IgD-negative memory B cell (primary cell): ENCODE results near the gene MANEAL. TPM values are rescaled to one million over a fixed set of nuclear protein-coding genes. Genes with fewer than 3 reads are reported as not detected.
A peak's percentile ranks its signal among the peaks of the same experiment; 100 is the strongest.
"Not testable (repeated sequence)": the region's sequence is repeated elsewhere in the genome, so short reads cannot be mapped to it uniquely, and the experiment has no call there.

Experiments
- H3K27ac Mint-ChIP-seq, 3 donors: one replicate each; pipeline ENCODE4 v1.8.0; 2020 to 2022; ENCODE audit warnings: mild to moderate bottlenecking in 3 of 3, mixed read lengths in 3 of 3, moderate library complexity in 1 of 3
- H3K27me3 Mint-ChIP-seq: one replicate; pipeline ENCODE4 v1.8.0; 2021; ENCODE audit warnings: mixed read lengths
- H3K36me3 Mint-ChIP-seq: one replicate; pipeline ENCODE4 v1.8.0; 2020; ENCODE audit warnings: mild to moderate bottlenecking, mixed read lengths
- H3K4me1 Mint-ChIP-seq, 3 donors: one replicate each; pipeline ENCODE4 v1.8.0; 2020 to 2022; ENCODE audit warnings: mixed read lengths in 3 of 3, mild to moderate bottlenecking in 1 of 3
- H3K4me3 Mint-ChIP-seq, 4 donors: one replicate each; pipeline ENCODE4 v1.8.0; 2020 to 2022; ENCODE audit warnings: mild to moderate bottlenecking in 4 of 4, mixed read lengths in 4 of 4, moderate library complexity in 3 of 4
- H3K9me3 Mint-ChIP-seq, 3 donors: one replicate each; pipeline ENCODE4 v1.8.0; 2020 to 2021; ENCODE audit warnings: mixed read lengths in 3 of 3, mild to moderate bottlenecking in 1 of 3
- polyA plus RNA-seq: library from polyadenylated mRNA; unstranded; fragments of 300-500 nt; fragmentation: Illumina TruSeq; gene quantifications from one replicate; pipeline ENCODE4 v1.2.3, GENCODE V29; 2021

Gene MANEAL
- polyA plus RNA-seq, 1 donor from 2014 or later: 2.7 TPM

DNA sequence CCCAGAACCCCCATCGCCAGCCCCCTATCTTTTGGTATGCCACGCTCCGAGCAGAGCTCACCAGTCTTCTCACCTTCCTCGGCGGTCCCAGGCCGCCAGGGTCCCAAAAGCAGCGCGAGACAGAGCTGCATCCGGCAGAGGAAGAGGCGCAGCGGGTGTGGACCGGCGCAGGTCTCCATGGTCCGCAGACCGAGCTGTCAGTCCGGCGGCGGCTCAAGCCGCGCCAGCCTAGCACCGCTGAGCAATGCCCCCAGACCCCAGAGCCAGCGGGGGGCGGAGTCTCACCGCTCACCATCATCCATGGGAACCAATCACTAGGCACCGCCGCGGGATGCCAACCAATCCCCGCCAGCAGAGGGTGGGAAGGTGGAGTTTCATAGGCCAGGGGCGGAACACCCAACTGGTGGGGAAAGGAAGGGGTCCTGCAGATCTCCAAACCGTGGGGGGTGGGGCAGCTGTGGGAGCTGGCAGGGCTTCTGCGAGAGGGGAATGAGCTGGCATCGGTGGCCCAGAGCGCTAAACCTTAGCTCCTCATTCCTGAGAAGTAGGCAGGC, 28.7 kb upstream of the MANEAL start, which contains the start of gene EPHA10:
Gene EPHA10 (minus strand): TSS at position 233 of the 554 bp plus-strand sequence. CDS start 54 bp downstream, at position 179.
- Mint-ChIP-seq H3K27me3 (peaks cover 70% of the 10 kb centered on the region), H3K9me3 (no peaks in the 10 kb centered on the region), H3K4me3 (peak within 1 kb of the TSS in 3 of 4 donors; percentile 58 to 85 (median 82)), H3K4me1 (peaks cover 0 to 16% (median 11%) of the 10 kb centered on the region in 3 donors), H3K36me3 (no peaks in the 10 kb centered on the region), H3K27ac (peak within 1 kb of the TSS in 2 of 3 donors; percentile 55 to 63)

DNA sequence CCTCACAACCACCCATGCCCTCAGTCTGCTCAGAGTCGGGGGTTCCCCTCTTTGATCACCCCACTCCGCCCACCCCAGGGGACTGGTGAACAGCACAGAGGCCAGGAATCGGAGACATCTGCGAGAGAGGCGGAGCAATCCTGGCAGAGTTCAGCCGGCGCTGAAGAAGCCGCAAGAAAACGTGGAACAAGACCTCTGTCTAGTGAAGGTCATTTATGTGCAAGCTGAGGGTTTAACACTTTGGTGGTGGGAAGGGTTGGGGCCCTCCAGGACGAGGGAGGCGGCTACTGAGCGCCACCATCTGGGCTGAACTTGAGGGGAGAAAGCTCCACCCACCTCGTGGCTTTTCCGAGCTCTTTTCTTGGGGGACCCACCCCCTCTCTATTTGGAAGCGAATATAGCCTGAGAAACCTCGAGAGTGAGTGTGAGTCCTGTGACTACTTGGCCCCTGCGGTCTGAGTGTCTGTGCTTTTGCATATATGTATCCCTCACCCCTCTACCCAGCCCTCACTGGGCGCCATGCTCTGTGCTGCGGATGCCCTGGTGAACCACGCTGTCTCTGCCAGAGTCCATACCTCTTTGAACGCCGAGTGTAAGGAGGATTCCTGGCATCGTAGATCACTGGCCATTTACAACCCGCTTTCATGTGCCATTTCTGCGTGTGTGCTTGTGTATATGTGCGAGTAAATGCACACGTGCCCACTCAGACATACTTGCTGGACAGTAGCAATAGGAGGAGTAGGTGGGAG, 27.6 kb upstream of the MANEAL start:
- H3K9me3 Mint-ChIP-seq: no peaks in the 10 kb centered on the region
- H3K4me3 Mint-ChIP-seq: peak overlapping the region in 3 of 4 donors; percentile 58 to 85 (median 82)
- H3K27me3 Mint-ChIP-seq: peaks cover 75% of the 10 kb centered on the region
- H3K27ac Mint-ChIP-seq: peak overlapping the region in 1 of 3 donors; percentile 23
- H3K36me3 Mint-ChIP-seq: no peaks in the 10 kb centered on the region
- peaks cover 0 to 16% (median 11%) of the 10 kb centered on the region in 3 donors for H3K4me1 Mint-ChIP-seq

GRCh38 chr1:37767488-37767887, 26.2 kb upstream of the MANEAL start:
- H3K4me3 Mint-ChIP-seq: peak overlapping the region in 1 of 4 donors; percentile 0
- peak overlapping the region in 1 of 3 donors; percentile 73 for H3K27ac Mint-ChIP-seq
- no peaks in the 10 kb centered on the region for H3K9me3 Mint-ChIP-seq
- peaks cover 66% of the 10 kb centered on the region for H3K27me3 Mint-ChIP-seq
- no peaks in the 10 kb centered on the region for H3K36me3 Mint-ChIP-seq
- peaks cover 0 to 16% (median 11%) of the 10 kb centered on the region in 3 donors for H3K4me1 Mint-ChIP-seq

GRCh38 chr1:37771440-37771839, 22.2 kb upstream of the MANEAL start:
- H3K36me3 Mint-ChIP-seq, H3K27ac Mint-ChIP-seq, H3K4me3 Mint-ChIP-seq, H3K4me1 Mint-ChIP-seq, H3K9me3 Mint-ChIP-seq: not testable (repeated sequence)
- peaks cover 29% of the 10 kb centered on the region for H3K27me3 Mint-ChIP-seq

- H3K27me3 Mint-ChIP-seq: peaks cover 1% of the 10 kb centered on the region
- peaks cover 0 to 4% (median 1%) of the 10 kb centered on the region in 3 donors for H3K4me1 Mint-ChIP-seq
- H3K4me3 Mint-ChIP-seq: peak overlapping the region in 1 of 4 donors; percentile 33
- peaks cover 0 to 2% (median 0%) of the 10 kb centered on the region in 3 donors for H3K9me3 Mint-ChIP-seq
- H3K27ac Mint-ChIP-seq: no peak overlapping the region
- peaks cover 2% of the 10 kb centered on the region for H3K36me3 Mint-ChIP-seq
These were observed 16.6 kb upstream of the MANEAL start for GRCh38 chr1:37776946-37777516.

GRCh38 chr1:37778654-37779053, 15.0 kb upstream of the MANEAL start:
- Mint-ChIP-seq H3K4me1 (peaks cover 0 to 4% (median 1%) of the 10 kb centered on the region in 3 donors), H3K27ac (peak overlapping the region in 1 of 3 donors; percentile 27), H3K36me3 (peaks cover 2% of the 10 kb centered on the region), H3K27me3 (no peaks in the 10 kb centered on the region), H3K4me3 (no peak overlapping the region), H3K9me3 (no peaks in the 10 kb centered on the region)

GRCh38 chr1:37782491-37782890, 11.2 kb upstream of the MANEAL start:
- no peaks in the 10 kb centered on the region for H3K27me3 Mint-ChIP-seq
- H3K27ac Mint-ChIP-seq: no peak overlapping the region
- H3K36me3 Mint-ChIP-seq: peaks cover 2% of the 10 kb centered on the region
- peaks cover 0 to 2% (median 1%) of the 10 kb centered on the region in 3 donors for H3K4me1 Mint-ChIP-seq
- no peak overlapping the region for H3K4me3 Mint-ChIP-seq
- H3K9me3 Mint-ChIP-seq: no peaks in the 10 kb centered on the region

- peak overlapping the region; percentile 73 to 85 (median 77) for H3K4me3 Mint-ChIP-seq
- H3K36me3 Mint-ChIP-seq: peaks cover 3% of the 10 kb centered on the region
- peaks cover 9 to 12% (median 9%) of the 10 kb centered on the region in 3 donors for H3K4me1 Mint-ChIP-seq
- peaks cover 7% of the 10 kb centered on the region for H3K27me3 Mint-ChIP-seq
- H3K27ac Mint-ChIP-seq: peak overlapping the region in 1 of 3 donors; percentile 48
- no peaks in the 10 kb centered on the region for H3K9me3 Mint-ChIP-seq
These were observed 532 bp upstream of the MANEAL start for GRCh38 chr1:37792943-37793686.

GRCh38 chr1:37794372-37795339, 1.0 kb downstream of the MANEAL start:
- H3K9me3 Mint-ChIP-seq: no peaks in the 10 kb centered on the region
- H3K4me3 Mint-ChIP-seq: peak overlapping the region; percentile 49 to 92 (median 87)
- H3K4me1 Mint-ChIP-seq: peaks cover 9 to 12% (median 9%) of the 10 kb centered on the region in 3 donors
- H3K36me3 Mint-ChIP-seq: peaks cover 6% of the 10 kb centered on the region
- H3K27me3 Mint-ChIP-seq: peaks cover 4% of the 10 kb centered on the region
- peak overlapping the region in 2 of 3 donors; percentile 5 to 35 for H3K27ac Mint-ChIP-seq

- no peaks in the 10 kb centered on the region for H3K9me3 Mint-ChIP-seq
- peaks cover 4% of the 10 kb centered on the region for H3K27me3 Mint-ChIP-seq
- peak overlapping the region; percentile 49 to 92 (median 82) for H3K4me3 Mint-ChIP-seq
- H3K36me3 Mint-ChIP-seq: peaks cover 6% of the 10 kb centered on the region
- H3K4me1 Mint-ChIP-seq: peaks cover 9 to 12% (median 11%) of the 10 kb centered on the region in 3 donors
- peak overlapping the region in 1 of 3 donors; percentile 18 for H3K27ac Mint-ChIP-seq
These were observed 1.9 kb downstream of the MANEAL start for GRCh38 chr1:37795340-37796125.

GRCh38 chr1:37797750-37798345, 4.2 kb downstream of the MANEAL start:
- Mint-ChIP-seq H3K9me3 (no peaks in the 10 kb centered on the region), H3K4me1 (peaks cover 11 to 13% (median 12%) of the 10 kb centered on the region in 3 donors), H3K27me3 (peaks cover 1% of the 10 kb centered on the region), H3K36me3 (peaks cover 9% of the 10 kb centered on the region), H3K27ac (peak overlapping the region in 1 of 3 donors; percentile 29), H3K4me3 (peak overlapping the region in 1 of 4 donors; percentile 8)

DNA sequence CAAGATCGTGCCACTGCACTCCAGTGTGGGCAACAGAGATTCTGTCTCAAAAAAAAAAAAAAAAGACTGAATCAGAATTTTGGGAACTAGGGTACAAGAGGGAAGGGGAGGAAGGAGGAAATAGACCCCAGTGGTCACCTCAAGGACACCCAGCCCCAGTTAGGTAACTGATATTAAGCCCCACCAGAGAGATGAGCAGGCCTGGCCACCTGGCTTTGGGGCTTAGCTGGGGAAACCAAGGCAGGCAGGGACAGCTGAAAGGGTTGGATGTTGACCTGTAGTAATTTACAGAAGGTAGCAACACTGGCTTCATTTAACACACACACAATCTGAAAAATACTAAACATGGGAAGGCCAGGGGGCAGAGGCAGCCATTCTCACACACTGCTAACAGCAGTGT, 8.8 kb downstream of the MANEAL start:
- Mint-ChIP-seq H3K36me3 (peaks cover 9% of the 10 kb centered on the region), H3K27ac (peak overlapping the region in 1 of 3 donors; percentile 43), H3K27me3 (no peaks in the 10 kb centered on the region), H3K4me1 (peaks cover 8 to 12% (median 12%) of the 10 kb centered on the region in 3 donors), H3K4me3 (peak overlapping the region in 1 of 4 donors; percentile 8), H3K9me3 (no peaks in the 10 kb centered on the region)

GRCh38 chr1:37807220-37807554, 13.5 kb downstream of the MANEAL start:
- H3K4me3 Mint-ChIP-seq: peak overlapping the region; percentile 89 to 93 (median 90)
- H3K9me3 Mint-ChIP-seq: no peaks in the 10 kb centered on the region
- peaks cover 14 to 27% (median 21%) of the 10 kb centered on the region in 3 donors for H3K4me1 Mint-ChIP-seq
- H3K27me3 Mint-ChIP-seq: no peaks in the 10 kb centered on the region
- peak overlapping the region; percentile 85 to 90 (median 90) for H3K27ac Mint-ChIP-seq
- H3K36me3 Mint-ChIP-seq: peaks cover 4% of the 10 kb centered on the region
